Neuronal stem cell (in vitro differentiated cells): ENCODE results near the gene BDNF.

Experiments
- DNase-seq: peaks from one replicate; pipeline ENCODE4 v3.0.0-alpha.2; 2013; ENCODE audit warnings: low spot score
- H2AFZ ChIP-seq: one replicate; pipeline ENCODE4 v1.6.1; 2013; ENCODE audit warnings: mild to moderate bottlenecking, low read length, inconsistent platforms
- H2AK5ac ChIP-seq: 2 replicates; pipeline ENCODE4 v1.6.1; 2013; ENCODE audit warnings: low read depth, mild to moderate bottlenecking, inconsistent platforms, low read length, moderate library complexity, mixed read lengths
- H2BK120ac ChIP-seq: 2 replicates; pipeline ENCODE4 v1.6.1; 2013; ENCODE audit warnings: low read depth, mild to moderate bottlenecking, inconsistent platforms, low read length, moderate library complexity, mixed read lengths
- H2BK12ac ChIP-seq: one replicate; pipeline ENCODE4 v1.6.1; 2013; ENCODE audit warnings: low read length, inconsistent platforms
- H2BK15ac ChIP-seq: 2 replicates; pipeline ENCODE4 v1.6.1; 2013; ENCODE audit warnings: mild to moderate bottlenecking, low read length, inconsistent platforms, mixed read lengths
- H2BK5ac ChIP-seq: one replicate; pipeline ENCODE4 v1.6.1; 2013; ENCODE audit warnings: inconsistent platforms, mild to moderate bottlenecking, low read length, moderate library complexity
- H3K14ac ChIP-seq: one replicate; pipeline ENCODE4 v1.6.1; 2013; ENCODE audit warnings: low read length, inconsistent platforms
- H3K18ac ChIP-seq: 2 replicates; pipeline ENCODE4 v1.6.1; 2013; ENCODE audit warnings: low read length, inconsistent platforms
- H3K23ac ChIP-seq: 2 replicates; pipeline ENCODE4 v1.6.1; 2013; ENCODE audit warnings: low read depth, mild to moderate bottlenecking, mixed read lengths, low read length, inconsistent platforms; ENCODE audit not compliant: poor library complexity
- H3K27ac ChIP-seq: replicated peaks from 3 replicates; pipeline ENCODE4 v1.5.1; 2013; ENCODE audit warnings: low read length, inconsistent platforms
- H3K27me3 ChIP-seq, 3 experiments: 2 replicates each; pipeline ENCODE4 v1.6.1; 2013; ENCODE audit warnings: low read length in 3 of 3, mild to moderate bottlenecking in 2 of 3, inconsistent platforms in 1 of 3, low read depth in 1 of 3, mixed read lengths in 1 of 3, moderate library complexity in 1 of 3; ENCODE audit not compliant: control insufficient read depth in 3 of 3, insufficient read depth in 3 of 3
- H3K36me3 ChIP-seq, 2 donors: replicated peaks in 1 of 2; 2 replicates each; pipeline ENCODE4 v1.6.1; 2013; ENCODE audit warnings: low read length in 2 of 2; ENCODE audit not compliant: control insufficient read depth in 2 of 2, insufficient read depth in 2 of 2
- H3K4ac ChIP-seq: 2 replicates; pipeline ENCODE4 v1.6.1; 2013; ENCODE audit warnings: inconsistent platforms, mild to moderate bottlenecking, low read length, moderate library complexity
- H3K4me1 ChIP-seq, 2 donors: 1 replicate in 1 of 2; 2 replicates in 1 of 2; pipeline ENCODE4 v1.6.1; 2013; ENCODE audit warnings: low read length in 2 of 2, low read depth in 1 of 2; ENCODE audit not compliant: control insufficient read depth in 2 of 2, insufficient read depth in 1 of 2
- H3K4me2 ChIP-seq: one replicate; pipeline ENCODE4 v1.6.1; 2013; ENCODE audit warnings: mild to moderate bottlenecking, low read length, inconsistent platforms; ENCODE audit not compliant: insufficient read depth, poor library complexity, severe bottlenecking
- H3K4me3 ChIP-seq, 2 donors: 2 replicates each; pipeline ENCODE4 v1.5.1; 2013; ENCODE audit warnings: low read length in 2 of 2, mild to moderate bottlenecking in 2 of 2, inconsistent platforms in 1 of 2, moderate library complexity in 1 of 2
- H3K79me1 ChIP-seq: one replicate; pipeline ENCODE4 v1.6.1; 2013; ENCODE audit warnings: low read depth, mild to moderate bottlenecking, inconsistent platforms, low read length, moderate library complexity
- H3K9ac ChIP-seq: one replicate; pipeline ENCODE4 v1.6.1; 2013; ENCODE audit warnings: mild to moderate bottlenecking, low read depth, low read length, inconsistent platforms; ENCODE audit not compliant: poor library complexity
- H3K9me3 ChIP-seq, 2 donors: replicated peaks in 1 of 2; 2 replicates each; pipeline versions ENCODE3 to v1.6.1; 2013; ENCODE audit warnings: low read length in 2 of 2, mild to moderate bottlenecking in 2 of 2, inconsistent platforms in 1 of 2, low read depth in 1 of 2, mixed read lengths in 1 of 2, moderate library complexity in 1 of 2; ENCODE audit not compliant: control insufficient read depth in 2 of 2, insufficient read depth in 1 of 2
- H4K8ac ChIP-seq: one replicate; pipeline ENCODE4 v1.6.1; 2013; ENCODE audit warnings: low read depth, mild to moderate bottlenecking, inconsistent platforms, low read length, moderate library complexity
- H4K91ac ChIP-seq: one replicate; pipeline ENCODE4 v1.6.1; 2013; ENCODE audit warnings: low read length, low read depth, mild to moderate bottlenecking, inconsistent platforms; ENCODE audit not compliant: poor library complexity
- WGBS, 2 donors: extraction: QIAGEN DNeasy Blood & Tissue Kit; methylation state at CpG; one replicate each; pipeline ENCODE4 v1.1.7; 2013; ENCODE audit warnings: missing lambda C conversion rate in 2 of 2, mixed read lengths in 1 of 2; ENCODE audit not compliant: insufficient read length in 2 of 2, insufficient replicate concordance in 1 of 2; ENCODE audit errors: extremely low coverage in 2 of 2; 5-methylcytosine and 5-hydroxymethylcytosine counted together

Gene BDNF

DNA sequence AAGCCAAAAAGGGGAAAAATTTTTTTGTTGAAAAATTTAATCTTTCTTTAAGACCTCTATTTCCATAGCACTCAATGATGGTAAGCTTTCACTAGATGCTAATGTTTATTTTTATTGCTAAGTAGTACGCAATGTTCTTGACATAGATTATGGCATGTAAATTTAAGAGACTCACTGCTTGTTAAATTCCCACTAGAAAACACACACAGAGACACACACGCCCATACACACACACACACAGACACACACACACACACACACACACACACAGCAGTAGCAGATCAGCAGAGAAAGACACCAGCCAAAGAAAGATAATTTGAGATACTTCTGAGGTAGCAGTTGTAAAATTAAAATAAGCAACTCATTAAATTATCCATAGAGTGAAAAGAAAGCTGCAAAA, 16.0 kb upstream of the BDNF start:
- H3K4ac ChIP-seq = no peak overlapping the region
- H3K79me1 ChIP-seq = no peaks in the 10 kb centered on the region
- no peak overlapping the region for H2BK120ac ChIP-seq
- H2AK5ac ChIP-seq = no peak overlapping the region
- no peak overlapping the region for H2BK12ac ChIP-seq
- no peaks in the 10 kb centered on the region for H3K9me3 ChIP-seq
- H4K8ac ChIP-seq = no peak overlapping the region
- no peak overlapping the region for H2BK15ac ChIP-seq
- no peak for DNase-seq
- no CpG with 5 or more reads among the region's 2 CpGs for WGBS, 2 donors
- no peak overlapping the region for H4K91ac ChIP-seq
- no peak overlapping the region for H2BK5ac ChIP-seq
- H3K4me1 ChIP-seq = peaks cover 0 to 5% of the 10 kb centered on the region in 2 donors
- no peak overlapping the region for H3K9ac ChIP-seq
- no peak overlapping the region for H3K14ac ChIP-seq
- no peak overlapping the region for H3K4me3 ChIP-seq
- H3K23ac ChIP-seq = no peak overlapping the region
- H2AFZ ChIP-seq = no peak overlapping the region
- H3K4me2 ChIP-seq = no peak overlapping the region
- no peak overlapping the region for H3K27ac ChIP-seq
- no peaks in the 10 kb centered on the region for H3K36me3 ChIP-seq
- no peak overlapping the region for H3K18ac ChIP-seq
- peaks cover 2 to 25% (median 14%) of the 10 kb centered on the region in 3 experiments for H3K27me3 ChIP-seq

DNA sequence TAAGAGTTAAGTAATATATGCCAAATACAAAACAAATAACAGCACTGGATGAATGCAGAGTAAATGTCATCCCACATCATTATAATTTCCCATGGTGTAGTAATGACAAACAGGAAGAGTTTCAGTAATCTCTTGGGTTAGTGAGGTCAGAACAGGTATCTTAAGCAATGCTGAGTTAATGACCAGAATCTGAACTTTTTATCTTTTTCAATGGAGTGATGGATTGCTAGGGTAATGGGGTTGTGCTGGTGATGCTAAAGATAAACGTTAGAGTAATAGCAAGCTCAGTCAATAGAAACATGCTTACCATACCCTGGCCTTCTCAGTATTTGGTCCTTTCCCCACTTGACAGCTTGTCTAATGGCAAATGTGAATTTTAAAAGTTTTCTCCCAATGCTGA, 11.5 kb upstream of the BDNF start:
- H3K36me3 ChIP-seq = no peaks in the 10 kb centered on the region
- H2BK12ac ChIP-seq = no peak overlapping the region
- no peak overlapping the region for H3K14ac ChIP-seq
- peaks cover 0 to 10% (median 0%) of the 10 kb centered on the region in 3 experiments for H3K27me3 ChIP-seq
- H3K4me1 ChIP-seq = no peaks in the 10 kb centered on the region
- no peak overlapping the region for H4K91ac ChIP-seq
- no CpG with 5 or more reads among the region's 1 CpG for WGBS, 2 donors
- H3K79me1 ChIP-seq = no peaks in the 10 kb centered on the region
- no peak overlapping the region for H4K8ac ChIP-seq
- no peak overlapping the region for H2AFZ ChIP-seq
- no peak overlapping the region for H3K18ac ChIP-seq
- no peak overlapping the region for H3K27ac ChIP-seq
- H2BK120ac ChIP-seq = no peak overlapping the region
- no peak overlapping the region for H3K4ac ChIP-seq
- no peak overlapping the region for H3K9ac ChIP-seq
- H2BK5ac ChIP-seq = no peak overlapping the region
- no peak overlapping the region for H2BK15ac ChIP-seq
- no peak for DNase-seq
- no peaks in the 10 kb centered on the region for H3K9me3 ChIP-seq
- no peak overlapping the region for H3K4me3 ChIP-seq
- no peak overlapping the region for H3K23ac ChIP-seq
- H2AK5ac ChIP-seq = no peak overlapping the region
- no peak overlapping the region for H3K4me2 ChIP-seq

DNA sequence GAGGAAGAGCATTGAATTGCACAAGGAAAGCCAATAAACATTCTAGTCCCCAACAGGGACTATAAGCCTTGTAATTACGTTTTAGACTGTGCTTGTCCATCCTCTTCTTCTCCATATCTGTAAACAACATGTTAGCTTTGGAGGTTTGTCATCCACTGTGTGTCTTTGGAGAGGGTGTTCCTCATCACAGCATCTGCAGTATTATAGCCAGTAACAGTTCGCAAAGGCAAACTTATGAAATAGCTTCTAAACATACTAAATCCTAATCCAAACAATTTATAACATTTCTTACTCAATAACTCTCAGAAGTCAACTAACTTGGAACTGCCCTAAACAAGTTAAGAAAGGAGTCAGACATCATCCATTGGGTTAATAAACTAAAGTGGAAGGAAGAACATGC, 10.3 kb upstream of the BDNF start:
- DNase-seq = no peak
- peaks cover 0 to 10% (median 0%) of the 10 kb centered on the region in 3 experiments for H3K27me3 ChIP-seq

DNA sequence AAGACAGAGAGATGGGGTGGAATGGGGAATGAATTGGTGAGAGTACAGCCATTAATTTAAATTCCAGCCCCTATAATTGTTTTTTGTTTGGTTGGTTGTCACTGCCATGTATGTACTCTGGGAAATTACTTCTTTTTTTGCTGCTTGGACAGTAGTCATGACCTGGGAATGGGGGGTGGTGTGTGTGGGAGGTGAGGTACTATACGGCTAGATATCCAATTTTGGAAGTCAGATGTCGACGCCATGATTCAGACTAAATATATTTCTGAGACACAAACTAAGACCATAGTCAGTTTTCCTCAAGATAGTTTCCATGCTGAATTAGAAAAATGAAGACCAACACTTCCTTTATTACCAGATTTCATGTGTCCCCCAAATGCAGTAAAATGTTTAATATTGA, 7.4 kb upstream of the BDNF start:
- H2BK120ac ChIP-seq = no peak overlapping the region
- H2BK5ac ChIP-seq = no peak overlapping the region
- no peaks in the 10 kb centered on the region for H3K79me1 ChIP-seq
- H3K14ac ChIP-seq = no peak overlapping the region
- DNase-seq = no peak
- H3K9me3 ChIP-seq = peaks cover 0 to 1% of the 10 kb centered on the region in 2 donors
- H3K36me3 ChIP-seq = no peaks in the 10 kb centered on the region
- H3K4me3 ChIP-seq = no peak overlapping the region
- WGBS, 2 donors = no CpG with 5 or more reads among the region's 3 CpGs
- no peak overlapping the region for H3K27ac ChIP-seq
- no peak overlapping the region for H4K91ac ChIP-seq
- H2BK15ac ChIP-seq = no peak overlapping the region
- H3K18ac ChIP-seq = no peak overlapping the region
- H3K9ac ChIP-seq = no peak overlapping the region
- H2BK12ac ChIP-seq = no peak overlapping the region
- H3K4me1 ChIP-seq = no peaks in the 10 kb centered on the region
- H3K4ac ChIP-seq = no peak overlapping the region
- no peak overlapping the region for H4K8ac ChIP-seq
- no peak overlapping the region for H2AK5ac ChIP-seq
- peaks cover 0 to 30% (median 6%) of the 10 kb centered on the region in 3 experiments for H3K27me3 ChIP-seq
- no peak overlapping the region for H3K23ac ChIP-seq
- no peak overlapping the region for H3K4me2 ChIP-seq
- H2AFZ ChIP-seq = no peak overlapping the region

More for the DNA sequence above, 10.3 kb upstream of the BDNF start:
- Histone ChIP-seq H4K91ac (no peak overlapping the region), H3K27ac (no peak overlapping the region), H3K18ac (no peak overlapping the region), H3K9ac (no peak overlapping the region), H2BK5ac (no peak overlapping the region), H3K4me1 (no peaks in the 10 kb centered on the region), H3K23ac (no peak overlapping the region), H2AFZ (no peak overlapping the region), H2BK12ac (no peak overlapping the region), H4K8ac (no peak overlapping the region), H3K4me2 (no peak overlapping the region), H2BK15ac (no peak overlapping the region), H2AK5ac (no peak overlapping the region), H3K79me1 (no peaks in the 10 kb centered on the region), H3K4me3 (no peak overlapping the region), H2BK120ac (no peak overlapping the region), H3K14ac (no peak overlapping the region), H3K9me3 (no peaks in the 10 kb centered on the region), H3K36me3 (no peaks in the 10 kb centered on the region), H3K4ac (no peak overlapping the region)
- WGBS, 2 donors = no CpG with 5 or more reads among the region's 2 CpGs
